Measurements from ENCODE around the gene HLA-DRB1.
A peak's percentile ranks its signal among the peaks of the same experiment; 100 is the strongest.
"Not testable (repeated sequence)": the region's sequence is repeated elsewhere in the genome, so short reads cannot be mapped to it uniquely, and the experiment has no call there.

The HLA-DRB1 gene

GRCh38 chr6:32608362-32608761, 18.7 kb upstream of the HLA-DRB1 start:
- DNase-seq: no peak

GRCh38 chr6:32607988-32608298, 18.3 kb upstream of the HLA-DRB1 start:
- no peak for DNase-seq

DNA sequence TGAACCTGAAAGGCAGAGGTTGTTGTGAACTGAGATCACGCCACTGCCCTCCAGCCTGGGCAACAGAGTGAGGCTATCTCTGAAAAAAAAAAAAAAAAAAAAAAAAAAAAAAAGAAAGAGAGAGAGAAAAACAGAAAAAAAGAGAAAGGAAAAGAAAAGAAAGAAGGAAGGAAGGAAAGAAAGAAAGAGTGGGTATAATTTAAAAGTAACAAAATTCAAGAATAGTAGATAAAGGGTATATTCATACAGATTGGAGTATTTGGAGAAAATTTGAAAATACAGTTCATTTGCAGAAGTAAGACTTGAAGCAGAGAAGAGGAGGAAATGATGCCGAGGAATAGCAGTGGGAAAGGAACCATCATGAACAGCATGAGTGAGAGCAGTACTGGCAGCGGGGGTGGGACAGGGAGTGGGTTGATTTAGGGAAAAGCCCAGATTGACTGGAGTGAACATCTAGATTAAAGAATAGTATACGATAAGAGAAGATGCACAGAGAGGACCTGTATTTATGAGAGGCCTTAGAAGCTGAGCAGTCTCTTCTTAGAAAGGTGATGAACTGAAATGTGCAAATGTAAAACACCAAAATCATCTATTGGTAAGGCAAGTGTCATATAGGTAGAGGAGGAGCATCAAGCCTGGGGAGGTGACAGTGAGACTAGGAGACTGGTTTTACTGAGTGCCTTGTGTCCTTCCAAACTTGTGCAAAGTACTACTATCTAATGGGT, 17.8 kb upstream of the HLA-DRB1 start:
- no peak for DNase-seq

DNA sequence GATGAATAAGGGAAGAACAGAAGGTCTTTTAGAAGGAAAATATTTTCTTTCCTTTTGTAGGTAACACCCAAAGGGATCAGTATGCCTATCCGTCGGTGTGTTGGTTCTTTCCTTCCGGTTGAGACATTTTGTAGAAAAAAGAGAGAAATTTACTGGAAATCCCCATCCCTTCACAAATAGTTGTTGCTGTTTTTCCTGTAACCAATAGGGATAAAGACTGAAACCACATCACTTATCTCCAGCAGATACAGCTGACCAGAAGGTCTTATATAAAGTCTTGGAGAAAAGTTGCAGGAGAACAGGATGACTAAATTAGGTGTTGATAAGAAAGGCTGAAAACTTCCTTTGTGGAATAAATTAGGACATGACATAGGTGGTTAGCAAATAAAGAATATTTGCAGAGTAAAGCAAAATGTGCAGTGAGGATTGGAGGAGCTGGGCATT, 14.8 kb upstream of the HLA-DRB1 start:
- no peak for DNase-seq

- DNase-seq: peak; percentile 9
Observed at GRCh38 chr6:32603888-32604287, 14.2 kb upstream of the HLA-DRB1 start.

- no peak for DNase-seq
Observed at GRCh38 chr6:32603222-32603621, 13.6 kb upstream of the HLA-DRB1 start.

DNA sequence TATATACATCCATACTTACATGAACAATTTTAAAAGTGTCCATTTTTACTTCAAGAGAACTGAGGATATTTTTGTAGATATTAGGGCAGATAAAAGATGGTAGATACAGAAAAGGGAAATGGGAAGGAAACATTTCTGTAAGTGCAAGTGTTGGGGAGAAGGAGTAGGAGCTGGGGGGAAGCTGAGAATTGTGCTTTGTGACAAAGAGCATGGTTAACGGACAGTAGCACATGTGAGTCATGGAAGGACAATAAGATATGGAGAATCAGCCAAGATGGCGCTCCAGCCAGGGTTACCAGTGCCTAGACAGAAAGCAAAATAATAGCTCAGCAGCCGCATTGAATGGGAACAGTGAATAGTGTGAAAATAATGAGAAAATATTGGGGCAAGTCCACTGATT, 12.7 kb upstream of the HLA-DRB1 start:
- DNase-seq: no peak

DNA sequence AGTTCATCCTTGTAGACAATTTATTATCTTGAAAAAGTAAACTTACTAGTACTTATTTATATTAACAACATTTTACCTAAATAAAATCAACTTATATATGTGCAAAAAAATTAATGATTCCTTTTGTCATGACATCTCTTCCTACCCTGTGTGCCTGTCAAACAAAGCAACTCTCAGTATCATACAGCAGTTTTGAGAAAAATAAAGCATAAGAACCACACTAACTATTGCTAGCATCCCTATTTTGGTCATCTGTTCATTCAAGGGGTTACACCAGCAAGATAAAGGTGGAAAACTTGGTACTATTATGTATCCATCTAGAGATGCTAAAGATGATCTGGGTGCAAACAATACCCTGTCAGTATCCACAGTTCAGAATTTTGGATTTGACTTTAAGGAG, 7.4 kb upstream of the HLA-DRB1 start:
- no peak for DNase-seq

DNA sequence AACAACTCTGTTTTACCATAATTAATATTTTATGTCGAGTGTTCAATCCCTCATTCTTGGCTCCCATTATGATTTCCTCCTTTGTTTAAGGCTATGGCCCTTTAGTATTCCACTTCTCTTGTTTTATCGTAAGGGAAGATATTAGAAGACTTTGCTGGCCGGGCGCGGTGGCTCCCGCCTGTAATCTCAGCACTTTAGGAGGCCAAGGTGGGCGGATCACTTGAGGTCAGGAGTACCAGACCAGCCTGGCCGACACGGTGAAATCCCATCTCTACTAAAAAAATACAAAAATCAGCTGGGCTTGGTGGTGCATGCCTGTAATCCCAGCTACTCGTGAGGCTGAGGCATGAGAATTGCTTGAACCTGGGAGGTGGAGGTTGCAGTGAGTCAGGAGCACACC, 1.1 kb upstream of the HLA-DRB1 start:
- not testable (repeated sequence) for DNase-seq

DNA sequence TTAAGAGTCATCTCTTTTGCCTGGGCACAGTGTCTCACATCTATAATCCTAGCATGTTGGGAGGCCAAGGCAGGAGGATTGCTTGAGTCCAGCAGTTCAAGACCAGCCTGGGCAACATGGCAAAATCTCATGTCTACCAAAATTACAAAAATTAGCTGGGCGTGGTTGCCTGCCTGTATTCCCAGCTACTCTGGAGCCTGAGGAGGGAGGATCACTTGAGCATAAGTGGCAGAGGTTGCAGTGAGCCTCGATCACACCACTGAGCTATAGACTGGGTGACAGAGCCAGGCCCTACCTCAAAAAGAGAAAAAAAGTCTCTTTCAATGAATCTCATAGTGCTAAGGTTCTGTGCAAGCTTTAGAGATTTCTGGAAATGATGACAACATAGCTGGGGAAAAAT, 1.5 kb downstream of the HLA-DRB1 start:
- DNase-seq: no peak

- DNase-seq: no peak
Observed at GRCh38 chr6:32583527-32583898, 6.1 kb downstream of the HLA-DRB1 start.

DNA sequence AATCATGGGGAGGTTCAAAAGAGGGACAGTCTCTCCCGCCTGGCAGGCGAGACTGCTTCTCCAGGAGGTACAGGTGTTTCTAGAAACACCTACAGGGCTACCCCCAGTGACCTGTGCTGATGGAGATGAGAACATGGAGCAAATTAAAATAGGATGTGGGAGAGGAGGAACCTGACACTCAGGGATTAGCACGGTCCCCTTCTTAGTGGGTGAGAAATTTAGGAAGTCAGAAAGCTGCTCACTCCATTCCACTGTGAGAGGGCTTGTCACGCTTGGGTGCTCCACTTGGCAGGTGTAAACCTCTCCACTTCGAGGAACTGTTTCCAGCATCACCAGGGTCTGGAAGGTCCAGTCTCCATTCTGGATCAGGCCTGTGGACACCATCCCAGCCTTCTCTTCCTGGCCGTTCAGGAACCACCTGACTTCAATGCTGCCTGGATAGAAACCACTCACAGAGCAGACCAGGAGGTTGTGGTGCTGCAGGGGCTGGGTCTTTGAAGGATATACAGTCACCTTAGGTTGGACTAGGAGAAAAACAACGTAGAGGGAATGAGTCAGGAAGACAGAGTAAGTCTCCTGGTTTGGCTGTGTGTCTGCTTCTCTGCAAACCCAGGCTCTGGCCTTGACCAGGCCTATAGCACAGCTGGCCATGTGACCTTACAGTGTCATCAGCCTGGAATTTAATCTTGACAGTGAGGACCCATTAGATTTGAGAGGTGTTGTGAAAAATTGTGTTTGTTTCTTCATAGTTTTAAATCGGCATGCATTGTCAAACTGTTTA, 8.1 kb downstream of the HLA-DRB1 start:
- no peak for DNase-seq

DNA sequence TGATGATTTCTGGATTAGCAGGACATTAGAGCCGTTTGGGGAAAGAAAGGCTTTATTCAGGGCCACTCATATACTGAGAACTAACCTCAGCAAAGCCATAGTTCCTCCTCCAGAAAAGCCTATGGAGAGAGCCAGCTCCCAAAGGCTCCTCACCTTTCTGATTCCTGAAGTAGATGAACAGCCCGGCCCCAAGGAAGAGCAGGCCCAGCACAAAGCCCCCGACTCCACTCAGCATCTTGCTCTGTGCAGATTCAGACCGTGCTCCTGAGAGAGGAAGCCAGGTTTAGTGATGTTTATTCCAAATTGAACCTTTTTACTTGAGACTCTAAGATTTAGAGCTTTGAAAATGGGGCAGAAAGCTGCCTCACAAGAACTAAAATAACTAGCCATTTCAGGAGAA, 9.1 kb downstream of the HLA-DRB1 start:
- no peak for DNase-seq

DNA sequence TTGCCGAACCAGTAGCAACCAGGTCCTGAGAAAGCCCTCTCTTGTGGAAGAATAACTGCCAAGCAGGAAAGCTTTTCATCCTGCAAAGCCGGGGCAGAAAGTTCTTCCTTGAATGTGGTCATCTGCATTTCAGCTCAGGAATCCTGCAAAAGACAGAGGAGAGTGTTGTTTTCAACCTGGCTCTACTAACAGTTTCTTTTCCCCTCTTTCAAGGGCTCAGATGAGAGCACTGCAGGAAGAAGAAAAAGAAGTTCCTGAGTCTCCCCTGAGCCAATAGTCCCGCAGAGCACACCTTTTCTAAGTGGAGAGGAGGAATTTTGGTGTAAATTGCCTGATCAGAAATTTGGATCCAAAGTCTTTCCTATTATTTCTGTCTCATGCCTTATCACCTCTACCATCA, 10.7 kb downstream of the HLA-DRB1 start:
- no peak for DNase-seq

DNA sequence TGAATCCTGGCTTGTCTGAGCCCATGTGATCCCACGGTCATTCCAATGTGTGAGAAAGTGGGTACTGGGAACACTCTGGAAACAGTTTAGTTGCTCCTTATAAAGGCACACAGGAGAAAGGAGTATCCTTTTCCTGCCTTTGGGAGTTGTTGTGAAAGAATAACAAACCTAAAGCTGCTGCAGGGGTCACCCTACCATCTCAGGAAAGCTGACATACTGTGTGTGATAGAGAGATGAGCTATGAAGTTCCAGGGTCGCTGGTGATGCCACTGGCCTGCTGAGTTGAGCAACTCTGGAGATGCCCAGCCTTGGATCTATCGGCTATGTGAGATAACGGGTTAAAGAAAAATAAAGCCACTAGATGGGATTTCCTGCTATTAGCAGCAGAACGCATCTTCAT, 12.2 kb downstream of the HLA-DRB1 start:
- not testable (repeated sequence) for DNase-seq

- DNase-seq: no peak
Observed at GRCh38 chr6:32576250-32576649, 13.4 kb downstream of the HLA-DRB1 start.

GRCh38 chr6:32570363-32570905, 19.2 kb downstream of the HLA-DRB1 start:
- DNase-seq: no peak

GRCh38 chr6:32568561-32568960, 21.1 kb downstream of the HLA-DRB1 start:
- DNase-seq: no peak

- DNase-seq: no peak
Observed at GRCh38 chr6:32566957-32567356, 22.7 kb downstream of the HLA-DRB1 start.

DNA sequence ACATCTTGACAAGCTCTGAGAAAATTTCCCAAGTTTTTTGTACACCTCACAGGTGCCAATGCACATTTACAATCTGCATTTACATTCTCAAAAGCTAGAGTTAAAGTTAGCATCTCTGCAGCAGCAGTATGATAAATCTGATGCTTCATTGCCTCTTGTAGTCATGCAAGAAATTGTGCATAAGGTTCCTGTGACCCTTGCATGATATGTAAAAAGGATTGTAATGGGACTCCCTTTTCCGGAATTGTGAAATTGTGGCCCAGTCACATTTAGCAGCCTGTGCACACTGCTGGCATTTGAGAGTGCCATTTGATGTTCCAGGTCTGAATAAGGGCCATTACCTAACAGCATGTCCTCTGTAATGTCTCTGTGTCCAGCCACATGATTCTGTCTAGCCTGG, 24.1 kb downstream of the HLA-DRB1 start:
- no peak for DNase-seq

GRCh38 chr6:32562940-32563339, 26.7 kb downstream of the HLA-DRB1 start:
- DNase-seq: no peak

DNA sequence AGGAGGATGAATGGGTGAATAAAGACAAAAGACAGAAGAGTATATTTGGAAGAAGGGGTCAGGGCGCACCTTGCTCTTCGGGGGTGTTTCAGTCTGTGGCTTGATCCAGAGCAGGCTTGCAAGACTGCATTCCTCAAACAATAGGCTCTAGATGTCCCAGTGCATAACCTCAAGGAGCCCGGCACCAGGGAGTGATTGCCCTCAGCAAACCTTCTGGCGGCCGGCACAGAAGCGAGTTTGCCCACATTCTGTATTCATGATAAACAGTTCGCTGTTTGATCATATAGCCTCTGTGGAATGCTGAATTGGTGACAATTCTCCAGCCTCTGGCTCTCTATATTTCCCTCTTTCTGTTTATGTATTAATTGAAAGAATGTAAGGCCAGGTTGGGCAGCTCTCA, 29.9 kb downstream of the HLA-DRB1 start:
- DNase-seq: no peak

- DNase-seq: no peak
Observed at GRCh38 chr6:32558426-32559057, 31.1 kb downstream of the HLA-DRB1 start.

All from GDM1 (cell line).